ENCODE results near the gene HSDL1.

The HSDL1 gene

DNA sequence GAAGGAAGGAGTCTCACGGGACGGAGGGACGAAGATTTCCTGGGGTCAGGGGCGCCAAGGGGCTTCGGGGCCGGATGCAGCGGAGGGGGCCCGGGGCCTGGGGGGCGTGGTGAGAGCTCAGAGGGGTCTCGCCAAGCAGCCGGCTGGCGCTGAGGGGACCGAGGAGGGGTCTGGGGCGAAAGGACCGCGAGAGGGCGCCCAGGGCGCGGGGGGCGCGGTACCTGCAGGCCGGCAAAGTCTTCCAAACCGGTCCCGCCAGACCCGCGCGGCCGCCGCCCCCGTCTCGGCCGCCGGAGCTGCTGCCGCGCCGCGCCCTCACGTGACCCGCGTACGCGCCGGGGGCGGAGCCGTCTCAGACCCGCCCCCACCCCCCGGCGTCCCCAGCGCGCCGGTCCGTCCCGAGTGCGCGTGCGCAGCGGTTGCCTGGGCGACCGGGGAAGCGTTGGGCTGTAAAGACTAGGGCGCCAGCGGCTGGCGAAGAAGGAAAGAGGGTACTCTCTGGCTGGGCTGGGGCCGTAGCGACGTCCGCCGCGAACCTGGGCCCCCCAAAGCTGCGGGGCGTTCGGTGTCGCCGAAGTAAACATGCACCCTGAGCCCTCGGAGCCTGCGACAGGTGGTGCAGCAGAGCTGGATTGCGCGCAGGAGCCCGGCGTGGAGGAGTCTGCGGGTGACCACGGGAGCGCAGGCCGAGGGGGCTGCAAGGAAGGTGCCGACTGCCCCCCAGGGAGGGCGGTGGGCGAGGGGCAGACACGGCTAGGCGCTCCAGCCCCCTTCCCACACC is at the start of gene HSDL1, which contains the start of gene DNAAF1:
TSS of gene HSDL1 (minus strand) at position 319 of the 781 bp plus-strand sequence. CDS start 13,856 bp downstream, outside the sequence.
TSS of gene DNAAF1 (plus strand) at position 450 of the 781 bp plus-strand sequence. CDS start at position 583, 133 bp downstream.
- ATAC-seq (ENCODE audit: low read depth) = peak; percentile 85
- no peaks in the 10 kb centered on the region for H3K9me3 Mint-ChIP-seq
- peak; percentile 96 for DNase-seq (ENCODE audit: low spot score in 2 of 2)
- H3K4me3 Mint-ChIP-seq = peak within 1 kb of the TSS; percentile 93
- peaks cover 4% of the 10 kb centered on the region for H3K27me3 Mint-ChIP-seq
- H3K4me1 Mint-ChIP-seq = peaks cover 8% of the 10 kb centered on the region
- peaks cover 2% of the 10 kb centered on the region for H3K36me3 Mint-ChIP-seq
- H3K27ac Mint-ChIP-seq = peak within 1 kb of the TSS; percentile 92

- ATAC-seq (ENCODE audit: low read depth) = no peak
- no peak for DNase-seq (ENCODE audit: low spot score in 2 of 2)
These were observed 49.0 kb upstream of the HSDL1 start for GRCh38 chr16:84194018-84194417.

GRCh38 chr16:84193480-84193879 is 48.5 kb upstream of the HSDL1 start:
- H3K36me3 Mint-ChIP-seq = no peaks in the 10 kb centered on the region
- ATAC-seq (ENCODE audit: low read depth) = no peak
- no peak overlapping the region for H3K4me3 Mint-ChIP-seq
- H3K9me3 Mint-ChIP-seq = no peaks in the 10 kb centered on the region
- DNase-seq (ENCODE audit: low spot score in 2 of 2) = no peak
- H3K27me3 Mint-ChIP-seq = peaks cover 7% of the 10 kb centered on the region
- H3K27ac Mint-ChIP-seq = no peak overlapping the region
- H3K4me1 Mint-ChIP-seq = peaks cover 7% of the 10 kb centered on the region

More at GRCh38 chr16:84194018-84194417, 49.0 kb upstream of the HSDL1 start:
- Mint-ChIP-seq H3K27ac (peak overlapping the region; percentile 20), H3K4me3 (peak overlapping the region; percentile 68), H3K9me3 (no peaks in the 10 kb centered on the region), H3K27me3 (peaks cover 8% of the 10 kb centered on the region), H3K36me3 (no peaks in the 10 kb centered on the region), H3K4me1 (peaks cover 7% of the 10 kb centered on the region)

- DNase-seq (ENCODE audit: low spot score in 2 of 2) (no peak), ATAC-seq (ENCODE audit: low read depth) (no peak)
- no peak overlapping the region for H3K4me3 Mint-ChIP-seq
- H3K36me3 Mint-ChIP-seq = no peaks in the 10 kb centered on the region
- no peak overlapping the region for H3K27ac Mint-ChIP-seq
- no peaks in the 10 kb centered on the region for H3K9me3 Mint-ChIP-seq
- peaks cover 2% of the 10 kb centered on the region for H3K27me3 Mint-ChIP-seq
- H3K4me1 Mint-ChIP-seq = peaks cover 10% of the 10 kb centered on the region
These were observed 46.5 kb upstream of the HSDL1 start for GRCh38 chr16:84191466-84191865.

GRCh38 chr16:84190731-84191388 is 45.9 kb upstream of the HSDL1 start, which contains the start of gene ADAD2:
Gene ADAD2, plus strand, starts transcription at chr16:84191157. Its CDS starts 74 bp downstream, at chr16:84191231.
- DNase-seq (ENCODE audit: low spot score in 2 of 2) (no peak), ATAC-seq (ENCODE audit: low read depth) (no peak)
- H3K4me1 Mint-ChIP-seq = peaks cover 10% of the 10 kb centered on the region
- H3K27me3 Mint-ChIP-seq = no peaks in the 10 kb centered on the region
- H3K36me3 Mint-ChIP-seq = no peaks in the 10 kb centered on the region
- no peak within 1 kb of the TSS for H3K4me3 Mint-ChIP-seq
- H3K9me3 Mint-ChIP-seq = no peaks in the 10 kb centered on the region
- no peak within 1 kb of the TSS for H3K27ac Mint-ChIP-seq

GRCh38 chr16:84186685-84187437 is 41.9 kb upstream of the HSDL1 start, which contains the start of gene TAF1C:
Gene TAF1C, minus strand, starts transcription at chr16:84187057. Its CDS starts 2,069 bp downstream, at chr16:84184988.
- ATAC-seq (ENCODE audit: low read depth) (peak; percentile 98), DNase-seq (ENCODE audit: low spot score in 2 of 2) (peak; percentile 90 to 95)
- Mint-ChIP-seq H3K27me3 (no peaks in the 10 kb centered on the region), H3K4me3 (peak within 1 kb of the TSS; percentile 92), H3K36me3 (peaks cover 14% of the 10 kb centered on the region), H3K9me3 (no peaks in the 10 kb centered on the region), H3K4me1 (peaks cover 13% of the 10 kb centered on the region), H3K27ac (peak within 1 kb of the TSS; percentile 90)

- H3K36me3 Mint-ChIP-seq = peaks cover 14% of the 10 kb centered on the region
- DNase-seq (ENCODE audit: low spot score in 2 of 2) (no peak), ATAC-seq (ENCODE audit: low read depth) (no peak)
- no peak overlapping the region for H3K27ac Mint-ChIP-seq
- no peaks in the 10 kb centered on the region for H3K9me3 Mint-ChIP-seq
- H3K4me3 Mint-ChIP-seq = peak overlapping the region; percentile 92
- H3K27me3 Mint-ChIP-seq = no peaks in the 10 kb centered on the region
- H3K4me1 Mint-ChIP-seq = peaks cover 13% of the 10 kb centered on the region
These were observed 39.8 kb upstream of the HSDL1 start for GRCh38 chr16:84184775-84185174.

GRCh38 chr16:84183911-84184591 is 39.1 kb upstream of the HSDL1 start:
- no peak for ATAC-seq (ENCODE audit: low read depth)
- Mint-ChIP-seq H3K27ac (no peak overlapping the region), H3K4me3 (no peak overlapping the region), H3K4me1 (peaks cover 13% of the 10 kb centered on the region), H3K9me3 (no peaks in the 10 kb centered on the region), H3K36me3 (peaks cover 14% of the 10 kb centered on the region), H3K27me3 (no peaks in the 10 kb centered on the region)
- DNase-seq (ENCODE audit: low spot score in 2 of 2) = no peak

- no peak overlapping the region for H3K27ac Mint-ChIP-seq
- no peaks in the 10 kb centered on the region for H3K9me3 Mint-ChIP-seq
- ATAC-seq (ENCODE audit: low read depth) (no peak), DNase-seq (ENCODE audit: low spot score in 2 of 2) (no peak)
- H3K27me3 Mint-ChIP-seq = no peaks in the 10 kb centered on the region
- H3K4me3 Mint-ChIP-seq = no peak overlapping the region
- peaks cover 13% of the 10 kb centered on the region for H3K4me1 Mint-ChIP-seq
- H3K36me3 Mint-ChIP-seq = peaks cover 14% of the 10 kb centered on the region
These were observed 38.5 kb upstream of the HSDL1 start for GRCh38 chr16:84183572-84183875.

GRCh38 chr16:84182680-84183571 is 37.9 kb upstream of the HSDL1 start:
- DNase-seq (ENCODE audit: low spot score in 2 of 2) = no peak
- no peak for ATAC-seq (ENCODE audit: low read depth)
- H3K36me3 Mint-ChIP-seq = peaks cover 14% of the 10 kb centered on the region
- no peaks in the 10 kb centered on the region for H3K9me3 Mint-ChIP-seq
- H3K27ac Mint-ChIP-seq = no peak overlapping the region
- H3K4me3 Mint-ChIP-seq = no peak overlapping the region
- H3K27me3 Mint-ChIP-seq = no peaks in the 10 kb centered on the region
- peaks cover 13% of the 10 kb centered on the region for H3K4me1 Mint-ChIP-seq

DNA sequence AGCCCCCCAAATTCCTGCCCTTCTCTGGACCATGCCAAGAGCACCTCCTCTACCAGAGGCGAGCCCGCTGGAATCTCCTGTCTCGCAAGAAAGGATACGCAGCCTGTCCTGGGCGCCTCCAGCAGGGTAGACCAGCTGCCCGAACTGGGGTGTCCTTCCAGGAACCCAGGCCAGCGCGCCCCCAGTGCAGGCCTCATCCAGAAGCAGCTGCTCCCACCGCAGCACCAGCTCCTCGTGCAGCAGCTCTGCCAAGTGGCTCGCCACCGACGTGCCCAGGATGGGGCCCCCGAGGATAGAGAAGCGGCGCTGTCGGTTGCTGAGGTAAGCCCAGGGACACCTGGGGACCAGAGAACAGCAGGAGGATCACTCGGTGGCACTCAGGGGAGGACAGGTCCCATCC is 37.1 kb upstream of the HSDL1 start:
- H3K27me3 Mint-ChIP-seq = no peaks in the 10 kb centered on the region
- no peaks in the 10 kb centered on the region for H3K9me3 Mint-ChIP-seq
- ATAC-seq (ENCODE audit: low read depth) = no peak
- H3K36me3 Mint-ChIP-seq = peaks cover 14% of the 10 kb centered on the region
- H3K4me3 Mint-ChIP-seq = no peak overlapping the region
- no peak overlapping the region for H3K27ac Mint-ChIP-seq
- no peak for DNase-seq (ENCODE audit: low spot score in 2 of 2)
- H3K4me1 Mint-ChIP-seq = peaks cover 13% of the 10 kb centered on the region

DNA sequence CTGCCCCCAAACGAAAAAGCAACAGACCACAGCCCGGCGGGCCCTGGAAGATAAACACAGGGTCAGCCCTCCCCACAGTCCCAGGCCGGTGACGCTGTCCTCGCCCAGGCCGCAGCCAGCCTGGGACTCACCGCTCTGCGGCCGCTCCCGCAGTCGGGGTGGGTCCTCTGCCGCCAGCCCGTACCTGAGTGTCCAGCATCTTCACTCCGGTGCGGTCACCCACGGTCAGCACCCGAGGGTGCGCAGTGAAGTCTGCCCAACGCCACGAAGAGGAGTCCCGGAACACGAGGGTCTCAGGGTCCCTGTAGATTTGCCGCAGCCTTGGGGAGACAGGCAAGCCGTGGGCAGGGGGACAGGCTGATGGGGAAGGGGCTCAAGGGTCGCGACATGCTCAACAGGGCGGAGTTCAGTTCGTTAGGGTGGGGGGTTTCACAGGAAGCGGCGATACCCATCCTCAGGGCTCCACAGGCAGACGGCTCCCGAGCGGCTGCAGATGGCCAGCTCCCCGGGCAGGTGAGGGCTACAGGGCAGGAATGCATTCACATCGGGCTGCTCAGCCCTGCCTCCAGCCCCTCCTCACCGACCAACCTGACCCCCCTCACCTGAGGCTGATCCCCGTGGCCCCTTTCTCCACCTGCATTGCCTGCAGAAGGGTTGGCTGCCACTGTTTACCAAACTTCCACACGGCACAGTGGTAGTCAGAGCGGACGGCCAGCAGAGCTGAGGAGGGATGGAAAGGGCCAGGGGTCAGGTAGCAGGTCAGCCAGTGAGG is 36.4 kb upstream of the HSDL1 start:
- Mint-ChIP-seq H3K4me3 (no peak overlapping the region), H3K27ac (no peak overlapping the region), H3K9me3 (no peaks in the 10 kb centered on the region), H3K36me3 (peaks cover 14% of the 10 kb centered on the region), H3K27me3 (no peaks in the 10 kb centered on the region), H3K4me1 (peaks cover 10% of the 10 kb centered on the region)
- DNase-seq (ENCODE audit: low spot score in 2 of 2) = no peak
- no peak for ATAC-seq (ENCODE audit: low read depth)
